Suprapubic skin (tissue), 4 donors: Measurements from ENCODE around the gene PRIMPOL.

Experiments used
- CTCF ChIP-seq, 2 donors: fragments of 200-600 bp in 1 of 2; fragments of 450-650 bp in 1 of 2; sonication (generic) in 1 of 2; IDR thresholded peaks; one replicate each; pipeline ENCODE4 v1.5.1; 2016 to 2019; ENCODE audit warnings: antibody characterized with exemption in 2 of 2, mild to moderate bottlenecking in 1 of 2, moderate library complexity in 1 of 2
- POLR2A ChIP-seq, 2 donors: fragments of 450-650 bp; IDR thresholded peaks; one replicate each; pipeline ENCODE4 v1.6.1; 2017; ENCODE audit warnings: antibody characterized with exemption in 2 of 2, mild to moderate bottlenecking in 2 of 2, moderate library complexity in 2 of 2
- POLR2AphosphoS5 ChIP-seq, 3 donors: sonication (generic); formaldehyde crosslinking; IDR thresholded peaks; one replicate each; pipeline ENCODE4 v1.6.1; 2017; ENCODE audit warnings: antibody characterized with exemption in 3 of 3

- TF ChIP-seq POLR2A (IDR thresholded peaks at IDR 0.05) (no peak), CTCF (IDR thresholded peaks at IDR 0.05) (no peak), POLR2AphosphoS5 (IDR thresholded peaks at IDR 0.05) (no peak)
Measured at GRCh38 chr4:184657144-184657543, 7.6 kb downstream of the PRIMPOL start.
